GM21786 (cell line): ENCODE results near the gene CXCR5.

Experiments
- ATAC-seq: cut with Tn5 transposase; IDR thresholded peaks from one replicate; pipeline ENCODE4 v1.9.1; 2021; ENCODE audit not compliant: unreplicated experiment

CXCR5 gene

GRCh38 chr11:118912742-118913410, 29.2 kb downstream of the CXCR5 start:
- ATAC-seq = no peak

DNA sequence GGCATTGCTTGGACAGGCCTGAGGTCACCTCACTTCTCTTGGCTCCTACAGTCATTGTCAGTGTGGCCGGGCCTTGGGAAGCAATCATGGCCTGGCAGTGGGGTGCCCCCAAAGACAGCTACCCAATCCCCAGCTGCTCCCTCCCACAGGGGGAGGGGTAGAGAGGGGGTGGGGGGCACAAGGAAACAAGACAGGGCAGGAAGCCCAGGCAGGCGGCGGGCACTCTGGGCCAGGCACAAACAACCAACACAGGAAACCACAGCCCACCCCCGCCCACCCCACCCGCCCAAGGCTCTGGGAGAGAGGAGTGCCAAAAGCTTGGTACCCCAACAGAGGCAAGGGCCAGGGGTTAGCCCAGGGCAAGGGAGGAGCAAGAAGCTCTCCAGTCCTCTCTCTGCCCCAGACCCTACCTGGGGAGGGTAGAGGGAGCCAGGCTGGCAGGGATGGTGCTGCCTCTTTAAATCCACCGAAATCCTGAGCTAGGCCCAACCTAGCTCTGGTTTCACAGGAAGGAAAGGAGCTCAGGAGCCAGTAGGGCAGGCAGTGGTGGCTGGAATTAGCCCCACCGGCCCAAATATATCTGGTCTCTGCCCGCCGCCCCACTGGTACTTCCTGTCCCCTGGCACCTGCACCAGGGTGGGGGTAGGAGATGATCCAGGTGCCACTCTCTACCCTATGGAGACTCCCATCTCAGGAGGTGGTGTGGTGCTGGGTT, 29.9 kb downstream of the CXCR5 start:
- no peak for ATAC-seq

DNA sequence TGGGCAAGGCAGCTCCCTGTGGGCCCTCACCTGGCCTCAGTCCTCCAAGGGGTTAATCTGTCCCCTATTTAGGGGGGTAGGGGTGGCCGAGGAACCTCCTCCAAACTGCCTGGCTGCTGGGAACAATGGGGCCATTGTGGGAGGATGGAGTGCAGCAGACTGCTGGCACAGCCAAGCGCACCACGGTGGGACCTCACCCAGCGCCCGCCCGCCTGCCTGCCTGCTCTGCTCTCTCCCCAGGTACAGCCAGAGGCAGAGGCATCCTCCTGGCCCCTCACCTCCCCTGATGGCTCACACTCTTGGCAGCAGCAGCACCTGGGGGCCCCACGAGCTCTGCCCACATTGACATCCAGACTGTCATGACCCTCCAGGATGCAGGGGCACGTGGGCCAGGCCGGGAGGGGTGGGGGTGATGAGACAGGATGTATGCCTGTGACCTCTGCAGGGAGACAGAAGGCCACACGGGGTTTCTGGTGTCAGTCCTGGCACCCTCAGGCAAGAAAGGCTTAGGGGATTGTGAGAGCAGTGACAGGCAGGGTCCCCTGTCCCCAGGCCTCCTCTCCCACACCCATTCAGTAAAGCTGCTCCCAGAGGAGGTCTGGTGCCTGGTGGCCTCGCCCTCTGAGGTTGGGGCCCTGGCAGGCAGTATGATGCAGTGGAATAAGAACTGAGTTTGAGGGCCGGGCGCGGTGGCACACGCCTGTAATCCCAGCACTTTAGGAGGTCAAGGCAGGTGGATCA, 30.7 kb downstream of the CXCR5 start:
- ATAC-seq = peak; percentile 39

DNA sequence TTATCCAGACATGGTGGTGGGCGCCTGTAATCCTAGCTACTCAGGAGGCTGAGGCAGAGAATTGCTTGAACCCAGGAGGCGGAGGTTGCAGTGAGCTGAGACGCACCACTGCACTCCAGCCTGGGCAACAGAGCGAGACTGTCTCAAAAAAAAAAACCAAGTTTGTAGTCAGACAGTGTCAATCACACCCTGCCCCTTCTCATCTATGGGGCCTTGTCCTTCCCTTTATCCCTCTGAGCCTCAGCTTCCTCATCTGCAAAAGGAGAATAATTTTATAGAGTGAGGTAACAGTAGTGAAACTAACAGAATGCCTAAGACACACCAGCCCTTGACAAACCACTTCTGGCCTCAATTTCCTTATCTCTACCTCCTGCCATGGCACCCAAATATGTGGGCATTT, 31.3 kb downstream of the CXCR5 start:
- ATAC-seq = no peak

- no peak for ATAC-seq
Observed at GRCh38 chr11:118915396-118915795, 31.7 kb downstream of the CXCR5 start.

- ATAC-seq = no peak
Observed at GRCh38 chr11:118915941-118916841, 32.5 kb downstream of the CXCR5 start.

- ATAC-seq = no peak
Observed at GRCh38 chr11:118916842-118917388, 33.2 kb downstream of the CXCR5 start.

GRCh38 chr11:118917481-118918127, 33.9 kb downstream of the CXCR5 start:
- no peak for ATAC-seq

- ATAC-seq = no peak
Observed at GRCh38 chr11:118918128-118918685, 34.5 kb downstream of the CXCR5 start.

DNA sequence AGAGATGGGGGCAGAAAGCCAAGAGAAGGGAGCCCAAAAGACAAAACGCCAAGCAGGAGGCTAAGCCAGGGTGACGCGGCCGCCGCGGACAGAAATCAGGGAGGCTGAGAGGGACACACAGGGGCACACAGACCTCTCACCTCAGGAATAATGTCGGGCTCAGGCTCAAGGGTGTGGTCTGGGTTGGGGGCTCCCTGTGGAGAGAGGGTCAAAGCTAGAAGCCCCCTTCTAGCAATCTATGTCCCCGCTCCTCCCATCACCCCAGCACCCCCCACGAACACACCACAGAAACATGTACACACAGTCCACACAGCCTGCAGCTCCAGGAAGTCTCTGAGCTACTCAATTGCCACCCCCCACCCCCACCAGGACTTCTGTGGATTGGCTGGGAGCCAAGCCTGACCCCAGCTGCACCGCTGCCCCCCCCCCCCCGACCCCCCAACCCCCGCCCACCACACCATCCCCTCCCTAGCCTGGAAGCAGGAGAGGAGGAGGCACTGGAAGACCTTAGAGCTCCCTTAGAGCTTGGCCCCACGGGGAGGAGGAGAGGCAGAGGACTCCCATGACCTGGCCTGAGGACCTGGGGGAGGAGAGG, 35.1 kb downstream of the CXCR5 start:
- ATAC-seq = no peak

GRCh38 chr11:118921121-118921928, 37.6 kb downstream of the CXCR5 start:
- no peak for ATAC-seq

DNA sequence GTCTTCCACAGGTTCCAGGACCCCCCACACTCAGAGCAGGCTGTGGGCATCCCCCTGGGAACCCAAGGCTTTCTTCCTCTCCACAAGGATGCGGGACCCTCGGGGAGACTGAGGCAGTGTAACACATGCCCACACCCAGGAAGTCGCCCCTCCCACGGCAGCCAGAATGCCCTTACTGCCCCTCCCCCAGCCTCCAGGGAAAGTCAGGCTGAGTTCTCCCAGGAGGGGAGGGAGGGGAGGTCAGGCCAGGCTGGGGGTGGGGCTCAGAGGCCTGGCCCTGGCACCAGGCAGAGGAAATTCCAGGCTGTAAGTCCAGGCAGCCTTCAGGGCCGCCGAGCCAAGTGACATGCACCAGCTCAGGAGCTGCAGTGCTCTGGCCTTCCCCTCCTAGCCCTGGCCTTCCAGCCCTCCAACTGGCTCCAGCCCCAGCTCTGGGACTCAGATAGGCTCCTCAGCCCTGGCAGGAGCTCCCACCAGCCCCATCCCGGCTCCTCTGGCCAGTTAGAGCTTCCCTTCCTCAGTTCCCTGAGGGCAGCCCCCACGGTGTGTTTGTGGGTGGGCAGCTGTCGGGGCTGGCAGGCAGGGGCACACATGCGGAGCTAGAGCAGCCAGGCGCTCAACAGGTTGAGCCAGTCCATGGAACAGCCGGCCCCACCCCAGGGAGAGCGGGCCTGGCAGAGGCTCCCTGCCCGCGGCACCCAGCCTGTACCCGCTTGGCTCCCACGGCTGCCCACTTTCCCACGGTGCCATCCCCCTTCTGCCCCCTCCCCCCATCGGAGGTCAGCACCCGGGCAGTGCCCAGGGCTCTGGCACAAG, 38.4 kb downstream of the CXCR5 start:
- ATAC-seq = no peak

GRCh38 chr11:118922745-118923627, 39.3 kb downstream of the CXCR5 start:
- ATAC-seq = no peak

DNA sequence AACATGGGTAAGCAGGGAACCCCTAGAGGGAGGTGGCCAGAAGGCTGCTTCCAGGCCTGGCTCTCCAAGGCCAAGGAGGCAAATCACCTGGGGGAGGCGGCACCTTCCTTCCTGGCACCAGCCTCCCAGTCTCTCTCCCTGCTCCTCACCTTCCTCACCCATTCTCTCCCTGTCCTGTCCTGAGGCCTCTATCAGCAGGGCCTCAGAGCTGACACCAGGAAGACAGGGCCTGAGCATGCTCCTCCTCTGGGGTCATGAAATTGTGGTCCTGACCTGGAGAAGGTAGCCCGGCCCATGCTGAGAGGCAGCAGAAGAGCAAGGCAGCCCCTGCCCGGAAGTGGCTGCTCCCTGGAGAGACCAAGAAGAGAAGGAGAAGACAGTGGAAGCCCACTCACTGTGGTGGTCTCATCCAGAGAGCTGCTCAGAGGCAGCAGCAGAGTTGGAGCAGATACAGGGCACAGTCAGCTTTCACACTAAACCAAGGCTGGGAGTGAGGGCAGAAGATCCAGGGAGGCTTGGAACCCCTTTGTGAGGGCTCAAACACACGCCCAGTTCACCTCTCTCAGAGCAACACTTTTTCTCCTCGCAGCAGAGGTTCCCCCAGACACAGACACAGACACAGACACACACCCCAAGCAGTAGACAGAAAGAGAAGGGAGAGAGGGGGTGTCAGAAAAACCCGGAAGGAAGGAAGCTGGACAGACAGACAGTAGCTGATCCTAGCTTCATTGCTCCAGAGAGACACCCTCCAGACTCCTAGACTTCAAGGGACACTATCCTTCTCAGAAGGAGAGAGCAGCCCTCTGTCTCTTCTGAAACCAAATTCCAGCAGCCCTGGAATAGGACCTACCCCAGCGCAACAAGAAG, 40.3 kb downstream of the CXCR5 start:
- ATAC-seq = no peak

DNA sequence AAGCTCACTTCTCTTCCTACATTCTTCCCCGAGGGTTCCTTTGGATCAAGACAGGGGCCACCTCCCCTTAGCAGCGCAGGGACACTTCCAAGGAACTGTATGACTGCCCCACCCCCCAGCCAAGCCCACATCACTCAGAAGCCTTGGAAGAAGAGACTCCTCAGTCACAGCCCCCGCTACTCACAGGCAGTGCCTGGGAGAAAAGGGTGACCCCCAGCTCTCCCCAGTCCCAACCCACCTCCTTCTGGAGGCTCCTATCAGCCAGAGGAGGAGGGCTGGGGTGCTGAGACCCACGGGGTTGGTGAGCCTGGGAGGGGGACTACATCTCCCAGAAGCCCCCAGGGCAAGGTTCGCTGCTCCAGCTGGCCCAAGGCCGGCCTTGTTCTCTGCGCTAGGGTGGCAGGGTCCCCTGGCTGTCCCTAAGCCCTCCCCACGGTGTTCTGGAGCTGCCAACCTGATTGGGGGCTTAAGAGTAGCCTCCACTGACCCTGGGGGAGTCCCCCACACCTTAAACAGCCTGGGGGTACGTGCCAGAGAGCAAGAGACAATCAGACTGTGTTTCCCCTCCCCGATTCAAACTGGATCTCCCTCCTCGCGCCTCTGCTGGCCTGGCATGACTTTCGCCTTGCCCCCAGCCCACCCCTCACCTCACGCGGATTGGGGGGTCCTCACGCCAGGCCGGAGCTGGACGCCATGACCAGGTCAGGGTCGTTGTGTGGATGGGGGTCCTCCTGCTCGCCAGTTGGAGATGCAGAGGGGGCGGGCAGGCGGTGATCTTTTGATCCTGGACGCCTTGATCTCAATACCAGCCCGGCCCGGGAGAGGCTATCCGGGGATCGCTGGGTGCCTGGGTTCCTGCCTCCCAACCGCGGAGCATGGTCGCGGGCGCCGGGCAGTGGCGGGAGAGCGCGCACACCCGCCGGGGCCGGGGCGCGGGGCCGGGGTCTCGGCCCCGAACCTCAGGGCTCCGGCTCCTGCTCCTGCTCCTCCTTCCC, 41.2 kb downstream of the CXCR5 start:
- ATAC-seq = no peak
